SK-N-SH (cell line): Measurements from ENCODE around the gene ATP6AP1. TPM values are rescaled to one million over a fixed set of nuclear protein-coding genes. Genes with fewer than 3 reads are reported as not detected.

ENCODE experiments used
- CTCF ChIA-PET: fragments of 300-600, 350-600 bp; formaldehyde crosslinking; extraction: SDS; loops from one replicate; lab custom pipeline; 2021; lab: Yijun Ruan, JAX
- POLR2A ChIA-PET: fragments of 350-600 bp; sonication (Branson Sonifier 250); formaldehyde crosslinking; extraction: SDS; loops from one replicate; lab custom pipeline; 2020; ENCODE audit warnings: antibody characterized with exemption, inconsistent platforms; lab: Yijun Ruan, JAX
- DNase-seq: peaks from one replicate; pipeline ENCODE4 v3.0.0; 2012
- H2AFZ ChIP-seq: fragments of 200-600 bp; sonication (generic); 2 replicates; pipeline ENCODE4 v1.8.1; 2016; ENCODE audit warnings: antibody characterized with exemption, mild to moderate bottlenecking, low read depth
- H3F3A ChIP-seq: fragments of 200-600 bp; sonication (generic); replicated peaks from 2 replicates; pipeline ENCODE3; 2016; ENCODE audit warnings: antibody characterized with exemption, mild to moderate bottlenecking; ENCODE audit not compliant: insufficient read depth
- H3K27ac ChIP-seq, 2 experiments: fragments of 200-500 bp in 1 of 2; fragments of 200-600 bp in 1 of 2; sonication (Bioruptor generic) in 1 of 2; sonication (generic), shearing (Covaris generic) in 1 of 2; 2 replicates each; pipeline versions ENCODE4 v1.5.1 to v1.6.1; 2014 to 2016; ENCODE audit warnings: low read depth in 2 of 2, inconsistent platforms in 1 of 2, low read length in 1 of 2, mild to moderate bottlenecking in 1 of 2, mixed read lengths in 1 of 2
- H3K27me3 ChIP-seq: fragments of 200-600 bp; sonication (generic), shearing (Covaris generic); 2 replicates; pipeline ENCODE4 v1.6.1; 2016; ENCODE audit warnings: mixed run types; ENCODE audit not compliant: insufficient read depth
- H3K36me3 ChIP-seq, 2 experiments: fragments of 200-500 bp in 1 of 2; fragments of 200-600 bp in 1 of 2; sonication (Bioruptor generic) in 1 of 2; sonication (generic) in 1 of 2; replicated peaks in 1 of 2; 2 replicates each; pipeline versions ENCODE3 to v1.5.1; 2014 to 2016; ENCODE audit warnings: low read length in 1 of 2, mild to moderate bottlenecking in 1 of 2; ENCODE audit not compliant: insufficient read depth in 2 of 2, control insufficient read depth in 1 of 2
- H3K4me1 ChIP-seq, 2 experiments: fragments of 200-500 bp in 1 of 2; fragments of 200-600 bp in 1 of 2; sonication (Bioruptor generic) in 1 of 2; sonication (generic), shearing (Covaris generic) in 1 of 2; 2 replicates each; pipeline versions ENCODE4 v1.5.1 to v1.6.1; 2014 to 2016; ENCODE audit warnings: low read depth in 1 of 2, low read length in 1 of 2, mixed run types in 1 of 2; ENCODE audit not compliant: insufficient read depth in 2 of 2, control insufficient read depth in 1 of 2
- H3K4me2 ChIP-seq: fragments of 200-600 bp; sonication (generic), shearing (Covaris generic); 2 replicates; pipeline ENCODE4 v1.6.1; 2017; ENCODE audit warnings: mixed run types
- H3K4me3 ChIP-seq, 2 experiments: fragments of 200-500 bp in 1 of 2; fragments of 200-600 bp in 1 of 2; sonication (Bioruptor generic) in 1 of 2; sonication (generic), shearing (Covaris generic) in 1 of 2; 2 replicates each; pipeline versions ENCODE4 v1.5.1 to v1.8.1; 2014 to 2016; ENCODE audit warnings: low read depth in 2 of 2, inconsistent platforms in 1 of 2, low read length in 1 of 2, mild to moderate bottlenecking in 1 of 2, mixed read lengths in 1 of 2, moderate library complexity in 1 of 2
- H3K79me2 ChIP-seq: fragments of 200-600 bp; sonication (generic); 2 replicates; pipeline ENCODE4 v1.8.1; 2017; ENCODE audit warnings: mild to moderate bottlenecking; ENCODE audit not compliant: insufficient read depth
- H3K9ac ChIP-seq: fragments of 200-600 bp; sonication (generic); 2 replicates; pipeline ENCODE4 v1.6.1; 2017; ENCODE audit warnings: mixed run types
- H3K9me2 ChIP-seq: fragments of 200-600 bp; sonication (generic); 2 replicates; pipeline ENCODE4 v1.6.1; 2017; ENCODE audit warnings: mixed run types
- H3K9me3 ChIP-seq: fragments of 200-600 bp; sonication (generic); 2 replicates; pipeline ENCODE4 v1.6.1; 2017; ENCODE audit warnings: mixed run types, mild to moderate bottlenecking, moderate library complexity
- H4K20me1 ChIP-seq: fragments of 200-600 bp; sonication (generic); 2 replicates; pipeline ENCODE4 v1.6.1; 2017; ENCODE audit warnings: mild to moderate bottlenecking, mixed run types; ENCODE audit not compliant: insufficient read depth
- NFIC ChIP-seq: IDR thresholded peaks from 2 replicates; pipeline ENCODE4 v1.4.0; 2012; ENCODE audit warnings: borderline replicate concordance
- SIN3A ChIP-seq: IDR thresholded peaks from 2 replicates; pipeline ENCODE4 v1.6.1; 2012; ENCODE audit warnings: low read depth, mild to moderate bottlenecking, low read length, moderate library complexity, borderline replicate concordance
- YY1 ChIP-seq: IDR thresholded peaks from 2 replicates; pipeline ENCODE4 v1.4.0; 2012; ENCODE audit warnings: low read depth, mild to moderate bottlenecking
- WGBS: methylation state at CpG from one replicate; pipeline ENCODE4 v1.1.6; 2017; ENCODE audit warnings: low lambda C conversion rate; 5-methylcytosine and 5-hydroxymethylcytosine counted together
- polyA plus RNA-seq, 3 experiments: library from polyadenylated mRNA; depleted of rRNA; stranded (reverse); fragments of >200 nt; gene quantifications; 2 replicates each; pipeline ENCODE4 v1.2.3, GENCODE V29; 2012
- small RNA-seq, 7 experiments: library from RNA; depleted of rRNA; stranded (forward); fragments of <200 nt; gene quantifications; one replicate each; pipeline ENCODE3, GENCODE V24; 2012
- TF ChIP-seq, protein P1 (sequence below): fragments of 150-350 bp; IDR thresholded peaks from 2 replicates; pipeline ENCODE4 v1.6.1; 2016; ENCODE audit warnings: mild to moderate bottlenecking, low read depth, low read length
- TF ChIP-seq, protein P2 (sequence below): IDR thresholded peaks from 2 replicates; pipeline ENCODE4 v1.4.0; 2012; ENCODE audit warnings: low read depth

ATP6AP1 gene
- polyA plus RNA-seq, 1 of the 3 experiments (the other 2 are of a cell fraction) = 102 TPM

DNA sequence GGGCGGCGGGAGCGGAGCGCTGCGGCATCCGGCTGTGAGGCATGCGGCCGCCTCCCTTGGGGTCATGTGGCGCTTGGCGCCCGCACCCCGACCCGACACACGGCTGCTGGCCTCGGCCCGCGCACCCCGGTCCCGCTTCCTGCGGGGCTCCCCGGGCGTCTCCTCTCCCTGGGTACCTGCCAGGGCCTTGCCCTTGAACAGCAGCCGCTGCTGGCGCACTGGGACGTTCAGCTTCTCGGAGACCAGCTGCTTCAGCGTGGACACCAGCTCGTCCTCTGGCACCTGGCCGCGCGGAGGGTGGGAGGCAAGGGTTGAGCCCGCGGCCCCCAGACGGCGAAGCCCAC is 57.5 kb downstream of the ATP6AP1 start:
- peaks cover 19% of the 10 kb centered on the region; the same call in 1 of the 2 replicates for H3K79me2 ChIP-seq
- peak overlapping the region; percentile 56 to 63 for H3K4me3 ChIP-seq
- 0 out of 2 replicates have a peak, but pooled peaks cover 10% of the 10 kb centered on the region for H3K27me3 ChIP-seq
- WGBS = 0% methylated on average over 3 of the region's 35 CpGs
- no peaks in the 10 kb centered on the region for H3F3A ChIP-seq
- H3K9me2 ChIP-seq = no peaks in the 10 kb centered on the region
- POLR2A ChIA-PET = interaction anchor here (1.5 to 2.4 kb wide), 3 partner anchors 27 to 88 kb away, joined by 5 to 8 read pairs (median 7); partner anchors contain the start of gene RPL10
- H3K4me2 ChIP-seq = peak overlapping the region; percentile 80
- H2AFZ ChIP-seq = no peak overlapping the region
- H3K9me3 ChIP-seq = no peaks in the 10 kb centered on the region
- H4K20me1 ChIP-seq = no peaks in the 10 kb centered on the region
- DNase-seq = peak; percentile 56
- peaks cover 0 to 17% of the 10 kb centered on the region in 2 experiments; a peak in 1 of 4 replicates for H3K4me1 ChIP-seq
- H3K36me3 ChIP-seq = peaks cover 0 to 14% of the 10 kb centered on the region in 2 experiments
- H3K9ac ChIP-seq = peak overlapping the region; percentile 49; the same call in 1 of the 2 replicates
- TF ChIP-seq, protein P1, sequence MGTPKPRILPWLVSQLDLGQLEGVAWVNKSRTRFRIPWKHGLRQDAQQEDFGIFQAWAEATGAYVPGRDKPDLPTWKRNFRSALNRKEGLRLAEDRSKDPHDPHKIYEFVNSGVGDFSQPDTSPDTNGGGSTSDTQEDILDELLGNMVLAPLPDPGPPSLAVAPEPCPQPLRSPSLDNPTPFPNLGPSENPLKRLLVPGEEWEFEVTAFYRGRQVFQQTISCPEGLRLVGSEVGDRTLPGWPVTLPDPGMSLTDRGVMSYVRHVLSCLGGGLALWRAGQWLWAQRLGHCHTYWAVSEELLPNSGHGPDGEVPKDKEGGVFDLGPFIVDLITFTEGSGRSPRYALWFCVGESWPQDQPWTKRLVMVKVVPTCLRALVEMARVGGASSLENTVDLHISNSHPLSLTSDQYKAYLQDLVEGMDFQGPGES = no peak
- no peak for TF ChIP-seq NFIC
- TF ChIP-seq SIN3A = no peak
- TF ChIP-seq, protein P2, sequence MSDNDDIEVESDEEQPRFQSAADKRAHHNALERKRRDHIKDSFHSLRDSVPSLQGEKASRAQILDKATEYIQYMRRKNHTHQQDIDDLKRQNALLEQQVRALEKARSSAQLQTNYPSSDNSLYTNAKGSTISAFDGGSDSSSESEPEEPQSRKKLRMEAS = 0 out of 2 replicates have a peak, but pooled peaks have one; percentile 28
- TF ChIP-seq YY1 = no peak
- H3K27ac ChIP-seq = peak overlapping the region; percentile 20 to 77; a peak in 2 of 4 replicates
- CTCF ChIA-PET = interaction anchor here (1.1 to 1.2 kb wide), 2 partner anchors 49 to 87 kb away, joined by 3 to 4 read pairs; no protein-coding TSS in a partner anchor

Small RNA genes within 50 kb of the gene (small RNA-seq; reads per million reads assigned to genes)
- gene MIR6858 = 0 reads per million in 7 experiments
- gene SNORA70 = 0 reads per million in 7 experiments

Other genes with a start within 250 kb of the ATP6AP1 start
- not detected in 2 replicates for gene OPN1MW, start 246.1 kb upstream of the ATP6AP1 start, polyA plus RNA-seq (2012; rRNA removed)
- not detected in 2 replicates for gene OPN1MW2, start 208.9 kb upstream of the ATP6AP1 start, polyA plus RNA-seq (2012; rRNA removed)
- not detected in 2 replicates for gene OPN1MW3, start 171.1 kb upstream of the ATP6AP1 start, polyA plus RNA-seq (2012; rRNA removed)
- not detected in 2 replicates for gene TEX28, start 133.6 kb upstream of the ATP6AP1 start, polyA plus RNA-seq (2012; rRNA removed)
- gene TKTL1, start 132.9 kb upstream of the ATP6AP1 start, polyA plus RNA-seq (2012; rRNA removed) = 0.02 TPM in 1 of 2 replicates, not detected in the other
- gene FLNA, start 54.0 kb upstream of the ATP6AP1 start, polyA plus RNA-seq (2012; rRNA removed) = 364 and 550 TPM in 2 replicates
- gene EMD, start 49.4 kb upstream of the ATP6AP1 start, polyA plus RNA-seq (2012; rRNA removed) = 40.4 and 68.0 TPM in 2 replicates
- 4,562 and 7,172 TPM in 2 replicates for gene RPL10, start 30.3 kb upstream of the ATP6AP1 start, polyA plus RNA-seq (2012; rRNA removed)
- 18.2 and 22.5 TPM in 2 replicates for gene DNASE1L1, start 19.4 kb upstream of the ATP6AP1 start, polyA plus RNA-seq (2012; rRNA removed)
- gene TAFAZZIN, start 17.1 kb upstream of the ATP6AP1 start, polyA plus RNA-seq (2012; rRNA removed) = 34.0 and 35.7 TPM in 2 replicates
- 403 and 408 TPM in 2 replicates for gene GDI1, start 8.5 kb downstream of the ATP6AP1 start, polyA plus RNA-seq (2012; rRNA removed)
- 86.0 and 97.0 TPM in 2 replicates for gene FAM50A, start 15.5 kb downstream of the ATP6AP1 start, polyA plus RNA-seq (2012; rRNA removed)
- 28.3 and 33.2 TPM in 2 replicates for gene PLXNA3, start 29.6 kb downstream of the ATP6AP1 start, polyA plus RNA-seq (2012; rRNA removed)
- 29.3 and 37.2 TPM in 2 replicates for gene LAGE3, start 50.6 kb downstream of the ATP6AP1 start, polyA plus RNA-seq (2012; rRNA removed)
- 27.4 and 27.8 TPM in 2 replicates for gene UBL4A, start 57.9 kb downstream of the ATP6AP1 start, polyA plus RNA-seq (2012; rRNA removed)
- gene SLC10A3, start 62.0 kb downstream of the ATP6AP1 start, polyA plus RNA-seq (2012; rRNA removed) = 28.4 and 29.7 TPM in 2 replicates
- 36.7 and 42.1 TPM in 2 replicates for gene FAM3A, start 87.6 kb downstream of the ATP6AP1 start, polyA plus RNA-seq (2012; rRNA removed)
- 70.1 and 131 TPM in 2 replicates for gene G6PD, start 118.2 kb downstream of the ATP6AP1 start, polyA plus RNA-seq (2012; rRNA removed)
- gene IKBKG, start 118.9 kb downstream of the ATP6AP1 start, polyA plus RNA-seq (2012; rRNA removed) = 32.5 and 36.4 TPM in 2 replicates
- gene CTAG1A, start 156.5 kb downstream of the ATP6AP1 start, polyA plus RNA-seq (2012; rRNA removed) = not detected in 2 replicates
- gene CTAG1B, start 190.6 kb downstream of the ATP6AP1 start, polyA plus RNA-seq (2012; rRNA removed) = not detected in 2 replicates
- 3.7 and 6.8 TPM in 2 replicates for gene CTAG2, start 224.9 kb downstream of the ATP6AP1 start, polyA plus RNA-seq (2012; rRNA removed)